Effector memory CD4-positive, alpha-beta T cell (primary cell): ENCODE data around the gene SLC25A22.
A peak's percentile ranks its signal among the peaks of the same experiment; 100 is the strongest.

Source experiments
- DNase-seq, 3 donors: peaks; one replicate each; pipeline ENCODE4 v3.0.0-alpha.2; 2020
- H3K27ac ChIP-seq: 2 replicates; pipeline ENCODE4 v1.7.0; 2013; ENCODE audit warnings: mild to moderate bottlenecking, low read length, moderate library complexity; ENCODE audit not compliant: insufficient read depth, poor library complexity, severe bottlenecking
- H3K27me3 ChIP-seq: replicated peaks from 2 replicates; pipeline ENCODE4 v1.7.0; 2013; ENCODE audit warnings: mild to moderate bottlenecking, low read length; ENCODE audit not compliant: insufficient read depth, control insufficient read depth, poor library complexity, severe bottlenecking
- H3K36me3 ChIP-seq: 2 replicates; pipeline ENCODE4 v1.7.0; 2013; ENCODE audit warnings: mild to moderate bottlenecking, low read length, moderate library complexity; ENCODE audit not compliant: control insufficient read depth, insufficient read depth
- H3K4me1 ChIP-seq: 2 replicates; pipeline ENCODE4 v1.7.0; 2013; ENCODE audit warnings: low read length, mild to moderate bottlenecking; ENCODE audit not compliant: control insufficient read depth, insufficient read depth, poor library complexity, severe bottlenecking
- H3K4me3 ChIP-seq: 2 replicates; pipeline ENCODE4 v1.7.0; 2013; ENCODE audit warnings: low read length, low read depth, mild to moderate bottlenecking; ENCODE audit not compliant: insufficient read depth, poor library complexity, severe bottlenecking
- H3K9me3 ChIP-seq: 2 replicates; pipeline ENCODE4 v1.7.0; 2013; ENCODE audit warnings: mild to moderate bottlenecking, low read length, moderate library complexity; ENCODE audit not compliant: control insufficient read depth

SLC25A22 gene

GRCh38 chr11:833849-834311 lies 35.8 kb upstream of the SLC25A22 start:
- peaks cover 35% of the 10 kb centered on the region for H3K27me3 ChIP-seq
- H3K9me3 ChIP-seq, result no peaks in the 10 kb centered on the region
- peaks cover 3% of the 10 kb centered on the region for H3K36me3 ChIP-seq
- H3K4me1 ChIP-seq, result peaks cover 30% of the 10 kb centered on the region
- no peak overlapping the region for H3K27ac ChIP-seq
- peak overlapping the region; percentile 59 for H3K4me3 ChIP-seq
- DNase-seq, result no peak

- H3K9me3 ChIP-seq, result no peaks in the 10 kb centered on the region
- H3K4me1 ChIP-seq, result peaks cover 31% of the 10 kb centered on the region
- peak overlapping the region; percentile 59 for H3K4me3 ChIP-seq
- no peak overlapping the region for H3K27ac ChIP-seq
- H3K27me3 ChIP-seq, result peaks cover 40% of the 10 kb centered on the region
- DNase-seq, result peak in 2 of 3 donors; percentile 22 to 25
- H3K36me3 ChIP-seq, result peaks cover 3% of the 10 kb centered on the region
These were observed 35.2 kb upstream of the SLC25A22 start for GRCh38 chr11:833114-833791.

GRCh38 chr11:832529-833113 lies 34.5 kb upstream of the SLC25A22 start, which contains the start of gene CD151:
Gene CD151, plus strand, starts transcription at chr11:832952. Its CDS starts 3,118 bp downstream, at chr11:836070.
- Histone ChIP-seq H3K36me3 (peaks cover 3% of the 10 kb centered on the region), H3K27me3 (peaks cover 46% of the 10 kb centered on the region), H3K4me1 (peaks cover 33% of the 10 kb centered on the region), H3K9me3 (no peaks in the 10 kb centered on the region), H3K4me3 (peak within 1 kb of the TSS; percentile 59), H3K27ac (no peak within 1 kb of the TSS)
- peak in 1 of 3 donors; percentile 19 for DNase-seq

GRCh38 chr11:831961-832528 lies 34.0 kb upstream of the SLC25A22 start:
- peaks cover under 1% of the 10 kb centered on the region for H3K36me3 ChIP-seq
- no peak overlapping the region for H3K4me3 ChIP-seq
- DNase-seq, result no peak
- no peaks in the 10 kb centered on the region for H3K9me3 ChIP-seq
- H3K27me3 ChIP-seq, result peaks cover 51% of the 10 kb centered on the region
- H3K27ac ChIP-seq, result no peak overlapping the region
- peaks cover 37% of the 10 kb centered on the region for H3K4me1 ChIP-seq

GRCh38 chr11:831118-831864 lies 33.2 kb upstream of the SLC25A22 start:
- Histone ChIP-seq H3K36me3 (no peaks in the 10 kb centered on the region), H3K27ac (no peak overlapping the region), H3K4me3 (no peak overlapping the region), H3K27me3 (peaks cover 51% of the 10 kb centered on the region), H3K9me3 (no peaks in the 10 kb centered on the region), H3K4me1 (peaks cover 43% of the 10 kb centered on the region)
- no peak for DNase-seq

GRCh38 chr11:830295-831117 lies 32.4 kb upstream of the SLC25A22 start:
- Histone ChIP-seq H3K4me3 (peak overlapping the region; percentile 53), H3K27me3 (peaks cover 51% of the 10 kb centered on the region), H3K9me3 (no peaks in the 10 kb centered on the region), H3K36me3 (no peaks in the 10 kb centered on the region), H3K27ac (no peak overlapping the region), H3K4me1 (peaks cover 43% of the 10 kb centered on the region)
- peak; percentile 28 to 47 (median 42) for DNase-seq

- Histone ChIP-seq H3K36me3 (peaks cover 3% of the 10 kb centered on the region), H3K9me3 (no peaks in the 10 kb centered on the region), H3K4me1 (peaks cover 43% of the 10 kb centered on the region), H3K4me3 (peak overlapping the region; percentile 53), H3K27ac (no peak overlapping the region), H3K27me3 (peaks cover 51% of the 10 kb centered on the region)
- DNase-seq, result no peak
These were observed 31.8 kb upstream of the SLC25A22 start for GRCh38 chr11:829847-830294.

GRCh38 chr11:829176-829846 lies 31.2 kb upstream of the SLC25A22 start:
- no peak for DNase-seq
- Histone ChIP-seq H3K36me3 (peaks cover 9% of the 10 kb centered on the region), H3K27me3 (peaks cover 51% of the 10 kb centered on the region), H3K9me3 (no peaks in the 10 kb centered on the region), H3K27ac (no peak overlapping the region), H3K4me1 (peaks cover 43% of the 10 kb centered on the region), H3K4me3 (peak overlapping the region; percentile 53)
